HEK293 (cell line): Measurements from ENCODE around the gene MISP.

Experiments
- ZBTB8A ChIP-seq: fragments of 450-650 bp; formaldehyde crosslinking; IDR thresholded peaks from 2 replicates; pipeline ENCODE4 v1.5.1; 2016; ENCODE audit warnings: missing biosample characterization, missing genetic modification characterization
- ZNF174 ChIP-seq: fragments of 450-650 bp; formaldehyde crosslinking; IDR thresholded peaks from 2 replicates; pipeline ENCODE4 v1.5.0; 2017; ENCODE audit warnings: missing biosample characterization, mild to moderate bottlenecking, missing genetic modification characterization
- ZNF19 ChIP-seq: fragments of 450-650 bp; formaldehyde crosslinking; IDR thresholded peaks from 2 replicates; pipeline ENCODE4; 2016; ENCODE audit warnings: missing biosample characterization, missing genetic modification characterization, low read depth
- ZNF26 ChIP-seq: fragments of 450-650 bp; formaldehyde crosslinking; IDR thresholded peaks from 2 replicates; pipeline ENCODE4 v1.5.1; 2016; ENCODE audit warnings: missing biosample characterization, missing genetic modification characterization
- ZNF561 ChIP-seq: fragments of 450-650 bp; IDR thresholded peaks from 2 replicates; pipeline ENCODE4 v1.5.1; 2018; ENCODE audit warnings: missing biosample characterization, missing genetic modification characterization, borderline replicate concordance
- ZNF654 ChIP-seq: fragments of 450-650 bp; formaldehyde crosslinking; IDR thresholded peaks from 2 replicates; pipeline ENCODE4 v1.5.1; 2016; ENCODE audit warnings: low read depth, missing biosample characterization, missing genetic modification characterization
- ZNF785 ChIP-seq: fragments of 450-650 bp; formaldehyde crosslinking; IDR thresholded peaks from 2 replicates; pipeline ENCODE4 v1.5.1; 2016; ENCODE audit warnings: missing biosample characterization, missing genetic modification characterization
- TF ChIP-seq, protein P1 (sequence below): fragments of 450-650 bp; formaldehyde crosslinking; IDR thresholded peaks from 2 replicates; pipeline ENCODE4 v1.5.1; 2016; ENCODE audit warnings: missing biosample characterization, missing genetic modification characterization
- TF ChIP-seq, protein P2 (sequence below): fragments of 450-650 bp; formaldehyde crosslinking; IDR thresholded peaks from 2 replicates; pipeline ENCODE4 v1.5.1; 2017; ENCODE audit warnings: missing biosample characterization, missing genetic modification characterization
- TF ChIP-seq, protein P3 (sequence below): fragments of 450-650 bp; formaldehyde crosslinking; IDR thresholded peaks from 2 replicates; pipeline ENCODE4 v1.5.1; 2016; ENCODE audit warnings: missing biosample characterization, missing genetic modification characterization

DNA sequence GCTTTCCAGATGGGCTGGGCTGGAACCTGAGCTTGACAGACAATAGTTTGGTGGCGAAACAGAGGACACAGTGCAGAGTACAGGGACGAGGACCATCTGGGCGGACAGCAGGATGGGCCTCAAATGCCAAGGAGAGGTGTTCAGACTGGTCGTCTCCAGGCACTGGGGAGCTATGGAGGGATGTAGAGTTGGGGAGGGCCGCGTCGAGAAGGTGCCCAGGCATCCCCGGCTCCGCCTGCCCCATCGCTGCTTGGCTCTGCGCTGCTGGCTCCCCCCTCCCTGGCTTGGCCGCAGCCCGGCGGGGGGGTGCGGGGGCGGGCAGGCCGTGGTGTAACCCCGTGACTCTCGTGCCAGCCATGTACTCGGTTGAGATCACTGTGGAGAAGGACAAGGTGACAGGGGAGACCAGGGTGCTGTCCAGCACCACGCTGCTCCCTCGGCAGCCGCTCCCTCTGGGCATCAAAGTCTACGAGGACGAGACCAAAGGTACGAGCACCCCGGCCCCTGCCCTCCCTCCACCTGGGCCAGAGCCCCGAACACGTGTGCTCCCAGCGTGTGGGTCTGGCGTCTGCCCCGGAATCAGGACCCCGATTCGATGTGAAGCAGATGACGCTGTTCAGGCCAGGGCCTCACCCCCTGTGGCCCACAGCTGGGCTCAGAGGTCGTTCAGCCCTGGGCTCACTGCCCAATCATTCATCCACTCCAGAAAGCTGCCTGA lies 10.8 kb upstream of the MISP start:
- TF ChIP-seq ZNF654 (tag by site-specific recombination), result no peak
- TF ChIP-seq ZBTB8A (tag by site-specific recombination), result no peak
- TF ChIP-seq, protein P1, sequence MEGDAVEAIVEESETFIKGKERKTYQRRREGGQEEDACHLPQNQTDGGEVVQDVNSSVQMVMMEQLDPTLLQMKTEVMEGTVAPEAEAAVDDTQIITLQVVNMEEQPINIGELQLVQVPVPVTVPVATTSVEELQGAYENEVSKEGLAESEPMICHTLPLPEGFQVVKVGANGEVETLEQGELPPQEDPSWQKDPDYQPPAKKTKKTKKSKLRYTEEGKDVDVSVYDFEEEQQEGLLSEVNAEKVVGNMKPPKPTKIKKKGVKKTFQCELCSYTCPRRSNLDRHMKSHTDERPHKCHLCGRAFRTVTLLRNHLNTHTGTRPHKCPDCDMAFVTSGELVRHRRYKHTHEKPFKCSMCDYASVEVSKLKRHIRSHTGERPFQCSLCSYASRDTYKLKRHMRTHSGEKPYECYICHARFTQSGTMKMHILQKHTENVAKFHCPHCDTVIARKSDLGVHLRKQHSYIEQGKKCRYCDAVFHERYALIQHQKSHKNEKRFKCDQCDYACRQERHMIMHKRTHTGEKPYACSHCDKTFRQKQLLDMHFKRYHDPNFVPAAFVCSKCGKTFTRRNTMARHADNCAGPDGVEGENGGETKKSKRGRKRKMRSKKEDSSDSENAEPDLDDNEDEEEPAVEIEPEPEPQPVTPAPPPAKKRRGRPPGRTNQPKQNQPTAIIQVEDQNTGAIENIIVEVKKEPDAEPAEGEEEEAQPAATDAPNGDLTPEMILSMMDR (tag by site-specific recombination), result no peak
- no peak for TF ChIP-seq ZNF785 (tag by site-specific recombination)
- TF ChIP-seq, protein P2, sequence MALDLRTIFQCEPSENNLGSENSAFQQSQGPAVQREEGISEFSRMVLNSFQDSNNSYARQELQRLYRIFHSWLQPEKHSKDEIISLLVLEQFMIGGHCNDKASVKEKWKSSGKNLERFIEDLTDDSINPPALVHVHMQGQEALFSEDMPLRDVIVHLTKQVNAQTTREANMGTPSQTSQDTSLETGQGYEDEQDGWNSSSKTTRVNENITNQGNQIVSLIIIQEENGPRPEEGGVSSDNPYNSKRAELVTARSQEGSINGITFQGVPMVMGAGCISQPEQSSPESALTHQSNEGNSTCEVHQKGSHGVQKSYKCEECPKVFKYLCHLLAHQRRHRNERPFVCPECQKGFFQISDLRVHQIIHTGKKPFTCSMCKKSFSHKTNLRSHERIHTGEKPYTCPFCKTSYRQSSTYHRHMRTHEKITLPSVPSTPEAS (tag by site-specific recombination), result no peak
- TF ChIP-seq ZNF561, result no peak
- TF ChIP-seq, protein P3, sequence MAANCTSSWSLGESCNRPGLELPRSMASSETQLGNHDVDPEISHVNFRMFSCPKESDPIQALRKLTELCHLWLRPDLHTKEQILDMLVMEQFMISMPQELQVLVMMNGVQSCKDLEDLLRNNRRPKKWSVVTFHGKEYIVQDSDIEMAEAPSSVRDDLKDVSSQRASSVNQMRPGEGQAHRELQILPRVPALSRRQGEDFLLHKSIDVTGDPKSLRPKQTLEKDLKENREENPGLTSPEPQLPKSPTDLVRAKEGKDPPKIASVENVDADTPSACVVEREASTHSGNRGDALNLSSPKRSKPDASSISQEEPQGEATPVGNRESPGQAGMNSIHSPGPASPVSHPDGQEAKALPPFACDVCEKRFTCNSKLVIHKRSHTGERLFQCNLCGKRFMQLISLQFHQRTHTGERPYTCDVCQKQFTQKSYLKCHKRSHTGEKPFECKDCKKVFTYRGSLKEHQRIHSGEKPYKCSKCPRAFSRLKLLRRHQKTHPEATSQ (tag by site-specific recombination), result no peak
- no peak for TF ChIP-seq ZNF174 (tag by site-specific recombination)
- TF ChIP-seq ZNF26 (tag by site-specific recombination), result no peak
- TF ChIP-seq ZNF19 (tag by site-specific recombination), result no peak
